Osteoblast (primary cell): ENCODE measurements around the gene B3GALT2. TPM values are rescaled to one million over a fixed set of nuclear protein-coding genes. Genes with fewer than 3 reads are reported as not detected.

Experiments
- DNase-seq: peaks from one replicate; pipeline ENCODE4 v3.0.0; 2011; ENCODE audit warnings: low spot score, mixed read lengths; ENCODE audit not compliant: insufficient read length; ENCODE audit errors: missing footprints
- H2AFZ ChIP-seq: 2 replicates; pipeline ENCODE4 v1.6.0; 2011; ENCODE audit warnings: mild to moderate bottlenecking, low read length
- H3K27ac ChIP-seq: 2 replicates; pipeline ENCODE4 v1.5.1; 2011; ENCODE audit warnings: mild to moderate bottlenecking, low read depth, low read length, moderate library complexity
- H3K27me3 ChIP-seq: 2 replicates; pipeline ENCODE4 v1.6.0; 2012; ENCODE audit warnings: mild to moderate bottlenecking, control low read depth, inconsistent platforms, low read length, moderate library complexity; ENCODE audit not compliant: insufficient read depth
- H3K36me3 ChIP-seq: 2 replicates; pipeline ENCODE4 v1.5.1; 2011; ENCODE audit warnings: mild to moderate bottlenecking, low read length, control low read depth, moderate library complexity; ENCODE audit not compliant: insufficient read depth
- H3K4me1 ChIP-seq: 2 replicates; pipeline ENCODE4 v1.5.1; 2011; ENCODE audit warnings: mild to moderate bottlenecking, low read length, control low read depth, moderate library complexity; ENCODE audit not compliant: insufficient read depth
- H3K4me2 ChIP-seq: 2 replicates; pipeline ENCODE4 v1.6.0; 2011; ENCODE audit warnings: mild to moderate bottlenecking, low read length; ENCODE audit not compliant: insufficient read depth
- H3K4me3 ChIP-seq: fragments of 200-600 bp; sonication (generic); 3 replicates; pipeline ENCODE4 v1.5.1; 2012; ENCODE audit warnings: mild to moderate bottlenecking, low read length, inconsistent platforms; ENCODE audit not compliant: insufficient read depth
- H3K79me2 ChIP-seq: 2 replicates; pipeline ENCODE4 v1.6.0; 2012; ENCODE audit warnings: mild to moderate bottlenecking, low read length, control low read depth, inconsistent platforms; ENCODE audit not compliant: insufficient read depth
- H3K9me3 ChIP-seq: 2 replicates; pipeline ENCODE4 v1.5.1; 2011; ENCODE audit warnings: low read depth, low read length, control low read depth
- H4K20me1 ChIP-seq: 2 replicates; pipeline ENCODE4 v1.6.0; 2012; ENCODE audit warnings: mild to moderate bottlenecking, low read length, control low read depth; ENCODE audit not compliant: insufficient read depth
- CTCF ChIP-seq: IDR thresholded peaks from 2 replicates; pipeline ENCODE4 v1.5.1; 2011; ENCODE audit warnings: mild to moderate bottlenecking, low read depth, low read length, moderate library complexity; ENCODE audit errors: extremely low read depth
- total RNA-seq: library from RNA; depleted of rRNA; stranded (reverse); fragments of >200 nt; gene quantifications from 2 replicates; pipeline ENCODE4 v1.2.3, GENCODE V29; 2012

Gene B3GALT2
- total RNA-seq, 1 donor = 2.2 TPM

GRCh38 chr1:193222056-193222615 is 35.7 kb upstream of the B3GALT2 start:
- H3K27ac ChIP-seq = no peak overlapping the region
- no peaks in the 10 kb centered on the region for H3K36me3 ChIP-seq
- H3K9me3 ChIP-seq = no peaks in the 10 kb centered on the region
- no peak for DNase-seq
- no peak overlapping the region for H3K4me2 ChIP-seq
- TF ChIP-seq CTCF = no peak
- H3K27me3 ChIP-seq = no peaks in the 10 kb centered on the region
- no peak overlapping the region for H2AFZ ChIP-seq
- H3K4me3 ChIP-seq = no peak overlapping the region
- H3K79me2 ChIP-seq = peaks cover 28% of the 10 kb centered on the region
- no peaks in the 10 kb centered on the region for H4K20me1 ChIP-seq
- H3K4me1 ChIP-seq = no peaks in the 10 kb centered on the region

- Histone ChIP-seq H3K27ac (no peak overlapping the region), H3K4me3 (no peak overlapping the region), H3K27me3 (no peaks in the 10 kb centered on the region), H4K20me1 (no peaks in the 10 kb centered on the region), H3K9me3 (no peaks in the 10 kb centered on the region), H3K4me2 (no peak overlapping the region), H2AFZ (no peak overlapping the region), H3K36me3 (no peaks in the 10 kb centered on the region), H3K79me2 (peaks cover 28% of the 10 kb centered on the region), H3K4me1 (no peaks in the 10 kb centered on the region)
- no peak for TF ChIP-seq CTCF
- no peak for DNase-seq
These were observed 35.2 kb upstream of the B3GALT2 start for GRCh38 chr1:193221651-193222050.

GRCh38 chr1:193219391-193219790 is 33.0 kb upstream of the B3GALT2 start:
- no peaks in the 10 kb centered on the region for H3K27me3 ChIP-seq

GRCh38 chr1:193216920-193217319 is 30.5 kb upstream of the B3GALT2 start:
- no peak overlapping the region for H2AFZ ChIP-seq
- no peaks in the 10 kb centered on the region for H4K20me1 ChIP-seq
- no peak for TF ChIP-seq CTCF
- H3K4me3 ChIP-seq = no peak overlapping the region
- peaks cover 9% of the 10 kb centered on the region for H3K79me2 ChIP-seq
- H3K27me3 ChIP-seq = no peaks in the 10 kb centered on the region
- H3K27ac ChIP-seq = no peak overlapping the region
- H3K4me2 ChIP-seq = no peak overlapping the region
- H3K4me1 ChIP-seq = no peaks in the 10 kb centered on the region
- H3K9me3 ChIP-seq = no peaks in the 10 kb centered on the region
- DNase-seq = no peak
- H3K36me3 ChIP-seq = peaks cover 9% of the 10 kb centered on the region

More at GRCh38 chr1:193219391-193219790, 33.0 kb upstream of the B3GALT2 start:
- peaks cover 11% of the 10 kb centered on the region for H3K79me2 ChIP-seq
- no peak overlapping the region for H3K27ac ChIP-seq
- no peaks in the 10 kb centered on the region for H3K4me1 ChIP-seq
- H3K4me3 ChIP-seq = no peak overlapping the region
- no peak for DNase-seq
- no peak overlapping the region for H2AFZ ChIP-seq
- no peaks in the 10 kb centered on the region for H4K20me1 ChIP-seq
- no peaks in the 10 kb centered on the region for H3K9me3 ChIP-seq
- peaks cover 3% of the 10 kb centered on the region for H3K36me3 ChIP-seq
- TF ChIP-seq CTCF = no peak
- H3K4me2 ChIP-seq = no peak overlapping the region
